GM18526 (cell line): ENCODE measurements around the gene MICU1.

ENCODE experiments used
- POLR2A ChIP-seq: IDR thresholded peaks from 3 replicates; pipeline ENCODE4 v1.6.1; 2011; ENCODE audit not compliant: insufficient read length; ENCODE audit errors: extremely low read depth

The MICU1 gene, protein sequence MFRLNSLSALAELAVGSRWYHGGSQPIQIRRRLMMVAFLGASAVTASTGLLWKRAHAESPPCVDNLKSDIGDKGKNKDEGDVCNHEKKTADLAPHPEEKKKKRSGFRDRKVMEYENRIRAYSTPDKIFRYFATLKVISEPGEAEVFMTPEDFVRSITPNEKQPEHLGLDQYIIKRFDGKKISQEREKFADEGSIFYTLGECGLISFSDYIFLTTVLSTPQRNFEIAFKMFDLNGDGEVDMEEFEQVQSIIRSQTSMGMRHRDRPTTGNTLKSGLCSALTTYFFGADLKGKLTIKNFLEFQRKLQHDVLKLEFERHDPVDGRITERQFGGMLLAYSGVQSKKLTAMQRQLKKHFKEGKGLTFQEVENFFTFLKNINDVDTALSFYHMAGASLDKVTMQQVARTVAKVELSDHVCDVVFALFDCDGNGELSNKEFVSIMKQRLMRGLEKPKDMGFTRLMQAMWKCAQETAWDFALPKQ

DNA sequence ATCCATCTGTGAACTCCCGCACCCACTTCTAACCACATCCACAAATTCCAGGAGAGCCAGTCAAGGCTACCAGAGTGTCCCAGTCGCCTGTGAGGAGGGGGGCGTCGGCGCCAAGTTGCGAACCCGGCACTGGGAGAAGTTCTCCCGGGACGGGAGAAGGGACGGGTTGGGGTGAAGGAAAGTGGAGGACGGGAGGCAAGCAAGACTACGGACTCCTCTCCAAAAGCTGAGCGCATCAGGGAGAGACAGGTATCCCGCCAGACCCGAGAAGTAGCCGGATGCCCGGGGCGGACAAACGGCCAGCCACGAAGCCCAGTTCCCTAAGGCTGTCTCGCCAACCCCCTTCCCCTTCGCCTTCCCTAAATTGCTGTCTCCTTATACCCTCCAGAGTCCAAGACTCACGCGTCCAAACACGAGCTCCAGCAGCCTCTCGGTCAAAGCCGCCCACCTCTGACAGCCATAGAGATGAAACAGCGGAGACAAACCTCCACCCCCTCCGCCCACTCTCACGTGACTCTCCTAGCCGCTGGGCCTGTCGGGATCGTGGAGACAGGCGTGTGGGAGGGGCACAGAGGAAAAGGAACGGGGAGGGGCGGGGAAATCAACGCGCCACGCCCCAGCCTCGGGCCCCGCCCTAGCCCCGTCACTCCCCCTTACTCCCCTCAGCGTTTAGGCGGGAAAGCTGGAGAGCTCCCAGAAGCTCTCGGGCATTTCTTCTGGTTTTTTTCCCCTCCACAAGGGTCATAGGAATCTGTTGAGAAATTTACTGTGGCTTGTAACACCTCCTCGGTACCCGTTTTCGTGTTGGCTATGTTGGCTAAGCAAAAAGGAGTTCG is at the start of gene MICU1:
Gene MICU1 (minus strand): TSS at position 472 of the 836 bp plus-strand sequence. CDS start 59,286 bp downstream, outside the sequence.
- peak; percentile 80 for TF ChIP-seq POLR2A

DNA sequence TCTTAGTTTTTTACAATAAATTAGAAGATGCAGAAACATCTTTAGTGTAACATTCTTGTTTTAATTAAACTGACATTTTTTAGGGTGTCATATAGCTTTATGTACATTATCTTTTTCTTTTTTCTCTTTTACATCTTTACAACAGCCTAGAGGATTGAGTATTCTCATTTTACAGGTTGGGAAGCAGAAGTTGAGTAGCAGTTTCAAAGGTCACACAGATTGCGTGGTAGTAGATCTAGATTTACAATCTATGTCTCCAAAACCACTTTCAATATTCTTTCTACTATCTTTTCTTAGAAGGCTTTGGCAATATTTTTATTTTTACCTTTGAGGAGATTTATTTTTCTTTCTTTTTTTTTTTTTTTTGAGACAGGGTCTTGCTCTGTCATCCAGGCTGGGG is 47.4 kb upstream of the MICU1 start:
- no peak for TF ChIP-seq POLR2A

GRCh38 chr10:72667207-72667864 is 41.5 kb upstream of the MICU1 start:
- no peak for TF ChIP-seq POLR2A

DNA sequence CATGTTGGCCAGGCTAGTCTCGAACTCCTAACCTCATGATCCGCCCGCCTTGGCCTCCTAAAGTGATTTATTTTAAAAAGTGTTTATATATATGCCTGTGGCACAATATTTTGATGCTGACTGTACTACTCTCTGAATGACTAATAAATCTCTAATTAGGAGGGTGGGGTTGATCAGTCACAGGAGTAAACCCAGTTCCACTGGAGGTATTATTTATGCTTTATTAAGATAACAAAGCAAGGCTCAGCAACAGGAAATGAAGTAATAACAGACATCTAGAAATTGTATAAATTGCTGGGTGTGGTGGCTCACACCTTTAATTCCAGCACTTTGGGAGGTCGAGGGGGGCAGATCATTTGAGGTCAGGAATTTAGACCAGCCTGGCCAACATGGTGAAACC is 40.0 kb upstream of the MICU1 start:
- TF ChIP-seq POLR2A, result no peak

DNA sequence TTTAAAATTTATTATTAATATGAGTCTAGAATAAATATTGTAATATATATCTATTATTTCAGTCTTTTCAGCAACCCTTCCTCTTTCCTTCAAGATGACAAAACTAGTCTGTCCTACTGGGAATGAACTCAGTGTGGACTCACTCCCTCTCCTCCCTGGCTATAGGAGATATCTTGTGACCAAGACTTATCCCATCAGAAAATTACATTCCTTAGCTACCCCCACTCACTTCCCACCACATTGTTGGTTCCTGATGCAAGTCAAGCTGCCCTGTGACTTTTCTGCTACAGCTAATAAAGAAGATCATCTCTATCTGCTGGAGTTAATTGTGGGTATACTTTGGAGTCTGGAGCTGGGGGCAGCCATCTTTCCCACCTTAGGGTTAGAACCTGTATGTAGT is 38.1 kb upstream of the MICU1 start:
- no peak for TF ChIP-seq POLR2A

GRCh38 chr10:72661431-72661830 is 35.6 kb upstream of the MICU1 start:
- TF ChIP-seq POLR2A, result no peak

- TF ChIP-seq POLR2A, result no peak
Observed at GRCh38 chr10:72660220-72660619, 34.3 kb upstream of the MICU1 start.

- no peak for TF ChIP-seq POLR2A
Observed at GRCh38 chr10:72659694-72660093, 33.8 kb upstream of the MICU1 start.

GRCh38 chr10:72658696-72659400 is 33.0 kb upstream of the MICU1 start:
- TF ChIP-seq POLR2A, result no peak

DNA sequence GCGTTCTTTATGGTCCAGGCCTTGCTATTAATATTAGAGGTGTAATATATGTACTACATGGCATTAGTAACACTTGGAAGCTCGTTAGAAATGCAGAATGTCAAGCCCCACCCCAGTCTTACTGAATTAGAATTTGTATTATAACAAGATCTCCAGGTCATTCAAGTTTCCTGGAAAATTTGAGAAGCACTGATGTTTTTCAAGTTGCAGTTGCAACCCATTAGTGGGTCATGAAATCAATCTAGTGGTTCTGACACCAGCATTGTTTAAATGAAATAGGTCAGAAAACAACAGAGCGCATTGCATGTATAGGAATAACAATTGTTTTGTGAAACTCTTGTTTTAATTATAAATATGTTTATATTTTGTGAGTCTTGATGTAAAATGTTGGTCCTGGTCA is 28.8 kb upstream of the MICU1 start:
- no peak for TF ChIP-seq POLR2A

- no peak for TF ChIP-seq POLR2A
Observed at GRCh38 chr10:72653383-72654096, 27.7 kb upstream of the MICU1 start.

- no peak for TF ChIP-seq POLR2A
Observed at GRCh38 chr10:72649291-72649690, 23.4 kb upstream of the MICU1 start.

GRCh38 chr10:72648301-72648700 is 22.4 kb upstream of the MICU1 start:
- TF ChIP-seq POLR2A, result no peak

- no peak for TF ChIP-seq POLR2A
Observed at GRCh38 chr10:72645263-72645858, 19.5 kb upstream of the MICU1 start.

- no peak for TF ChIP-seq POLR2A
Observed at GRCh38 chr10:72642318-72642717, 16.4 kb upstream of the MICU1 start.
